ENCODE measurements around the gene CPA3.

GRCh38 chr3:148815316-148816110 is 49.6 kb upstream of the CPA3 start:
- TF ChIP-seq CTCF (IDR thresholded peaks at IDR 0.05; ENCODE audit: borderline replicate concordance, extremely low read depth, low read length, poor library complexity, severe bottlenecking) (no peak), EZH2 (IDR thresholded peaks at IDR 0.05; ENCODE audit: borderline replicate concordance, low read depth, low read length, severe bottlenecking) (no peak)
